OCI-LY3 (cell line): Measurements from ENCODE around the gene POMT2.

ENCODE experiments used
- EZH2phosphoT487 ChIP-seq: fragments of 200-600 bp; shearing (Covaris generic); IDR thresholded peaks from 2 replicates; pipeline ENCODE4 v1.6.1; 2018; ENCODE audit warnings: antibody characterized with exemption, mixed run types, low read depth
- TF ChIP-seq, protein P1 (sequence below): fragments of 200-600, 300-600 bp; sonication (generic); IDR thresholded peaks from 2 replicates; pipeline ENCODE4 v1.5.1; 2014; ENCODE audit warnings: antibody characterized with exemption, low read length, low read depth

DNA sequence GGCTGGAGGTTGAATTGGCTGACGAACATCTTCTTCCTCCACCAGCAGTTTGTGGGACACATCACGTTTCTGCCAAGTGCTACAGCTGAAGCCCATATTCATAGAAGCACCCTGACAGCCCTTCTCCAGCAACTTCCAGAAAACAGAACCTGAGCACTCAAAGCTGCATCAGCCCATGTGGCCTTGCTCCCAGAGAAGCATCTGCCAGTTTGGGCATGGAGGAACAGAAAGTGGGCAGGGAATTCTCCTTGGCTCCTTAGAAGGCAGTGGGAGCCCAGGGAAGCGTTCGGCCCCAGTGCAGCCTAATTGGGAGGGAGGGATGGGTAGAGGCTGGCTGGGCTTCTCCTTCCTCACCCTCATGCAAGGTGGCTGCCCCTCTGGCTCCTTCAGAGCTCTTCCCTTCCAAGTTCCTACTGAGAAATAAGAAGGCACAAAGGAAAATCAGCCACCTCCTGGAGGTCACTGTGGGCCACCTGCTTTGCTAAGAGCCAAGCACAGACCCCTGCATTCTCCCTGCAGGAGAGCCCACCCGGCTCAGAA, 45.6 kb downstream of the POMT2 start:
- TF ChIP-seq, protein P1, sequence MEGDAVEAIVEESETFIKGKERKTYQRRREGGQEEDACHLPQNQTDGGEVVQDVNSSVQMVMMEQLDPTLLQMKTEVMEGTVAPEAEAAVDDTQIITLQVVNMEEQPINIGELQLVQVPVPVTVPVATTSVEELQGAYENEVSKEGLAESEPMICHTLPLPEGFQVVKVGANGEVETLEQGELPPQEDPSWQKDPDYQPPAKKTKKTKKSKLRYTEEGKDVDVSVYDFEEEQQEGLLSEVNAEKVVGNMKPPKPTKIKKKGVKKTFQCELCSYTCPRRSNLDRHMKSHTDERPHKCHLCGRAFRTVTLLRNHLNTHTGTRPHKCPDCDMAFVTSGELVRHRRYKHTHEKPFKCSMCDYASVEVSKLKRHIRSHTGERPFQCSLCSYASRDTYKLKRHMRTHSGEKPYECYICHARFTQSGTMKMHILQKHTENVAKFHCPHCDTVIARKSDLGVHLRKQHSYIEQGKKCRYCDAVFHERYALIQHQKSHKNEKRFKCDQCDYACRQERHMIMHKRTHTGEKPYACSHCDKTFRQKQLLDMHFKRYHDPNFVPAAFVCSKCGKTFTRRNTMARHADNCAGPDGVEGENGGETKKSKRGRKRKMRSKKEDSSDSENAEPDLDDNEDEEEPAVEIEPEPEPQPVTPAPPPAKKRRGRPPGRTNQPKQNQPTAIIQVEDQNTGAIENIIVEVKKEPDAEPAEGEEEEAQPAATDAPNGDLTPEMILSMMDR, result no peak
- TF ChIP-seq EZH2phosphoT487, result no peak
